SK-N-SH treated with all-trans-retinoic acid at 6 μM for 48 hours (cell line): ENCODE measurements around the gene LRRC18.

Source experiments
- ATAC-seq: fragments of 200-7000 bp; cut with Tn5 transposase; 3 replicates; pipeline ENCODE4 v1.9.1; 2020; ENCODE audit warnings: mild to moderate bottlenecking, moderate library complexity
- ARNTL ChIP-seq: fragments of 450-650 bp; formaldehyde crosslinking; IDR thresholded peaks from 2 replicates; pipeline ENCODE4 v1.5.0; 2020; ENCODE audit warnings: low read depth, mild to moderate bottlenecking, moderate library complexity, borderline replicate concordance
- BACH2 ChIP-seq: fragments of 250-450 bp; sonication (Bioruptor Pico); IDR thresholded peaks from 2 replicates; pipeline ENCODE4 v1.9.0; 2021; ENCODE audit warnings: mild to moderate bottlenecking, borderline replicate concordance
- CREB5 ChIP-seq: fragments of 250-450 bp; sonication (Bioruptor Pico); IDR thresholded peaks from 2 replicates; pipeline ENCODE4 v1.5.1; 2020; ENCODE audit warnings: low read depth, mild to moderate bottlenecking, moderate library complexity
- CSDC2 ChIP-seq: fragments of 250-450 bp; sonication (Bioruptor Pico); IDR thresholded peaks from 2 replicates; pipeline ENCODE4 v1.5.0; 2020; ENCODE audit warnings: mild to moderate bottlenecking, moderate library complexity
- CSRNP3 ChIP-seq: fragments of 250-450 bp; sonication (Bioruptor Pico); IDR thresholded peaks from 2 replicates; pipeline ENCODE4 v1.5.1; 2021; ENCODE audit warnings: mild to moderate bottlenecking, moderate library complexity
- ESRRG ChIP-seq: fragments of 250-450 bp; sonication (Bioruptor Pico); IDR thresholded peaks from 2 replicates; pipeline ENCODE4 v1.6.1; 2021; ENCODE audit warnings: mild to moderate bottlenecking
- GLIS3 ChIP-seq: fragments of 250-450 bp; sonication (Bioruptor Pico); IDR thresholded peaks from 2 replicates; pipeline ENCODE4 v1.5.0; 2020; ENCODE audit warnings: mild to moderate bottlenecking, moderate library complexity
- ISL1 ChIP-seq: fragments of 250-450 bp; sonication (Bioruptor Pico); IDR thresholded peaks from 2 replicates; pipeline ENCODE4 v2.1.2; 2022; ENCODE audit warnings: mild to moderate bottlenecking, moderate library complexity
- OSR1 ChIP-seq: fragments of 250-450 bp; sonication (Bioruptor Pico); IDR thresholded peaks from 2 replicates; pipeline ENCODE4 v1.8.0; 2022; ENCODE audit warnings: moderate library complexity, mild to moderate bottlenecking, inconsistent platforms
- PATZ1 ChIP-seq: fragments of 250-450 bp; sonication (Bioruptor Pico); IDR thresholded peaks from 2 replicates; pipeline ENCODE4 v1.8.0; 2020; ENCODE audit warnings: mild to moderate bottlenecking, moderate library complexity, borderline replicate concordance
- POU6F1 ChIP-seq: fragments of 250-450 bp; sonication (Bioruptor Pico); IDR thresholded peaks from 2 replicates; pipeline ENCODE4 v1.8.0; 2021; ENCODE audit warnings: low read depth, mild to moderate bottlenecking, moderate library complexity, borderline replicate concordance
- PPARA ChIP-seq: fragments of 250-450 bp; sonication (Bioruptor Pico); IDR thresholded peaks from 2 replicates; pipeline ENCODE4 v1.5.0; 2020; ENCODE audit warnings: mild to moderate bottlenecking, borderline replicate concordance
- RARB ChIP-seq: fragments of 250-450 bp; sonication (Bioruptor Pico); IDR thresholded peaks from 2 replicates; pipeline ENCODE4 v1.8.0; 2021; ENCODE audit warnings: mild to moderate bottlenecking, moderate library complexity
- SNAI2 ChIP-seq: fragments of 250-450 bp; sonication (Bioruptor Pico); IDR thresholded peaks from 2 replicates; pipeline ENCODE4 v1.5.0; 2020; ENCODE audit warnings: mild to moderate bottlenecking, moderate library complexity
- TOX ChIP-seq: fragments of 250-450 bp; sonication (Bioruptor Pico); IDR thresholded peaks from 2 replicates; pipeline ENCODE4 v1.8.0; 2021; ENCODE audit warnings: mild to moderate bottlenecking, moderate library complexity, borderline replicate concordance
- TSHZ2 ChIP-seq: fragments of 250-450 bp; sonication (Bioruptor Pico); IDR thresholded peaks from 2 replicates; pipeline ENCODE4 v1.5.0; 2020; ENCODE audit warnings: mild to moderate bottlenecking, moderate library complexity
- ZC3H10 ChIP-seq: fragments of 250-450 bp; sonication (Bioruptor Pico); IDR thresholded peaks from 2 replicates; pipeline ENCODE4 v1.5.1; 2021; ENCODE audit warnings: mild to moderate bottlenecking, moderate library complexity
- ZFP3 ChIP-seq: fragments of 250-450 bp; sonication (Bioruptor Pico); IDR thresholded peaks from 2 replicates; pipeline ENCODE4 v1.5.0; 2020; ENCODE audit warnings: mild to moderate bottlenecking, moderate library complexity
- ZFP30 ChIP-seq: fragments of 450-650 bp; formaldehyde crosslinking; IDR thresholded peaks from 2 replicates; pipeline ENCODE4 v1.5.0; 2022; ENCODE audit warnings: mild to moderate bottlenecking, moderate library complexity
- ZNF565 ChIP-seq: fragments of 450-650 bp; formaldehyde crosslinking; conservative IDR thresholded peaks from 2 replicates; pipeline ENCODE4 v1.5.0; 2020; ENCODE audit warnings: low read depth, mild to moderate bottlenecking, moderate library complexity
- ZNF70 ChIP-seq: fragments of 450-650 bp; formaldehyde crosslinking; IDR thresholded peaks from 2 replicates; pipeline ENCODE4 v1.5.0; 2020; ENCODE audit warnings: mild to moderate bottlenecking, moderate library complexity
- ZNF8 ChIP-seq: fragments of 450-650 bp; formaldehyde crosslinking; IDR thresholded peaks from 2 replicates; pipeline ENCODE4 v1.5.0; 2020; ENCODE audit warnings: mild to moderate bottlenecking, moderate library complexity

Gene LRRC18

GRCh38 chr10:48981310-48981907 is 41.8 kb upstream of the LRRC18 start:
- no peak for ATAC-seq
- no peak for TF ChIP-seq POU6F1 (CRISPR knock-in tag)
- TF ChIP-seq TSHZ2 (CRISPR knock-in tag): no peak
- no peak for TF ChIP-seq CSRNP3 (CRISPR knock-in tag)
- TF ChIP-seq SNAI2: no peak
- no peak for TF ChIP-seq PPARA
- TF ChIP-seq ARNTL: no peak
- no peak for TF ChIP-seq PATZ1 (CRISPR knock-in tag)
- no peak for TF ChIP-seq RARB (CRISPR knock-in tag)
- no peak for TF ChIP-seq ZFP30 (CRISPR knock-in tag)
- TF ChIP-seq ZFP3: no peak
- no peak for TF ChIP-seq ISL1 (CRISPR knock-in tag)
- TF ChIP-seq BACH2 (CRISPR knock-in tag): no peak
- TF ChIP-seq TOX (CRISPR knock-in tag): no peak
- no peak for TF ChIP-seq CSDC2 (CRISPR knock-in tag)
- no peak for TF ChIP-seq CREB5 (CRISPR knock-in tag)
- TF ChIP-seq, all 23 proteins: peak for 0

- ATAC-seq: no peak
- TF ChIP-seq SNAI2: no peak
- TF ChIP-seq BACH2 (CRISPR knock-in tag): no peak
- TF ChIP-seq ZNF8 (CRISPR knock-in tag): no peak
- TF ChIP-seq PPARA: no peak
- TF ChIP-seq ZFP30 (CRISPR knock-in tag): no peak
- no peak for TF ChIP-seq GLIS3
- TF ChIP-seq TOX (CRISPR knock-in tag): no peak
- TF ChIP-seq ZNF70 (CRISPR knock-in tag): no peak
- TF ChIP-seq ZFP3: no peak
- no peak for TF ChIP-seq ZC3H10 (CRISPR knock-in tag)
- no peak for TF ChIP-seq OSR1
- no peak for TF ChIP-seq ESRRG (CRISPR knock-in tag)
- TF ChIP-seq, all 23 proteins: peak for 0
Observed at GRCh38 chr10:48978318-48978717, 38.7 kb upstream of the LRRC18 start.

GRCh38 chr10:48976196-48976595 is 36.6 kb upstream of the LRRC18 start:
- ATAC-seq: no peak
- no peak for TF ChIP-seq ZNF565
- TF ChIP-seq TSHZ2 (CRISPR knock-in tag): no peak
- TF ChIP-seq SNAI2: no peak
- no peak for TF ChIP-seq BACH2 (CRISPR knock-in tag)
- TF ChIP-seq PATZ1 (CRISPR knock-in tag): no peak
